Measurements from ENCODE around the gene COPB1.

Gene COPB1

DNA sequence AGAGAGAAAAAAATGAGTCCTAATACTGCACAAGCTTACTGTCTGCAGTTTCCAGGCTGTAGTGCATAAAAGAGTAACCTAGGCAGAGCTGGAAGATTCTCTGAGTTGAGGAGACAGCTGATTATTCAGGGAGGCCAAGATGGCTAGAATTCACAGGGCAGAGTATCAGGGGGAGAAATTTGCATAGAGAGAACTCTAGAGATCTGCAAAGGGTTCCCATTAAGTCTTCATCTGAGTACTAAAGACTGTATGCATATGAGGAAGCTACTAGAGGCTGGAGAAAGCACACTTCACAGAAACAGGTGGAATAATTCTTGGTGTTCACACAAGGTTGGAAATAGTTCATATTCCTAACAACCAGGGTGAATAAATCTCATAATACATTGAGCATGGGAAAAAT is 74.0 kb downstream of the COPB1 start:
- no peak for DNase-seq (ENCODE audit: low read depth in 2 of 2)

- DNase-seq (ENCODE audit: low read depth in 2 of 2): no peak
Measured at GRCh38 chr11:14424096-14424495, 75.5 kb downstream of the COPB1 start.

- DNase-seq (ENCODE audit: low read depth in 2 of 2): no peak
Measured at GRCh38 chr11:14423633-14424032, 76.0 kb downstream of the COPB1 start.

DNA sequence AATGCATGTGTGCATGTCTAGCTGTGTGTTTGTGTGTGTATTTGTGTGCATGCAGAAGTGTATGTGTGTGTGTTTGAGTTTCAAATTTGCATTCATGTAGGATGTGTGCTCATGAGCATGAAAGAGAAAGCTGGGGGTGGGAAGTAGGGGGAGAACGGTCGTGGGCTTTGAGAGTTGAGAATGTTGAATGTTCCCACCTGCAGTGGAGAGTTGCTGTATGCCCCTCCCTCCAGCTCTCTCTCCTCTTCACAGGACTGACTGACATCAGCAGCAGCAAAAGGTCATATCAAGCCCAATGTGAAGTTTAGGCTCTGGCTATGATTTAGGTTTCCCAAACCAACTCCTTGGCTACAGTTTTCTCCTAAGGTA is 76.8 kb downstream of the COPB1 start:
- no peak for DNase-seq (ENCODE audit: low read depth in 2 of 2)

DNA sequence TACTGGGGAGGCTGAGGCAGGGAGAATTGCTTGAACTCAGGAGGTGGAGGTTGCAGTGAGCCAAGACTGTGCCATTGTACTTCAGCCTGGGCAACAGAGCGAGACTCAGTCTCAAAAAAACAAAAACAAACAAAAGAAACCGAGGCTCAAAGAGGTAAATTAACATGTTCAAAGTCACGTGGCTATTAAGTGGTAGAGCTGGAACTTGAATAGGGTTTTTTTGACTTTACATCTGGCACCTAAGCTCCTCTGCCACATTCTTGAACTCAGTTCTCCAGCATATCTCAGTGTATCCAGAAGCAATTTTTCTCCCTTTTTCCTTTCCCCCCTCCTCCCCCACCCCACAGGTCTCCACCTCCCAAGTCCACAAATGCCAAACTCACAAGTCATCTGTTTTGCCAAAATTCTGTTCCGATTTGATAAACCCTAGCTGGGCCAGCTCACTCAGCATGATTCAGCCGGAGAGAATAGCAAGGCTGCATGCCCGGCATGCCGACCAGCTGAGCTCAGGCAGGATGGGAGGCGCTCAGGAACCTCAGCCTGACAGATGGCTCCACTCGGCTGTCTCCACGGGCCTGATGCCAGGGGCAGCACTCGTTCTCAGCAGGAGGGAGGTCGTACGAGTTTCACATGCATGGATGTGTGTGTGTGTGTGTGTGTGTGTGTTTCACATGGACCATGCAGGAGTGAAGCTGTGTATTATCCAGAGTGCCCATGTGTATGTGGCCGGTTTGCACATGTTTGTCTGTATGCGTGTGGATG is 77.4 kb downstream of the COPB1 start:
- DNase-seq (ENCODE audit: low read depth in 2 of 2): no peak

GRCh38 chr11:14420223-14420622 is 79.4 kb downstream of the COPB1 start:
- DNase-seq (ENCODE audit: low read depth in 2 of 2): no peak

DNA sequence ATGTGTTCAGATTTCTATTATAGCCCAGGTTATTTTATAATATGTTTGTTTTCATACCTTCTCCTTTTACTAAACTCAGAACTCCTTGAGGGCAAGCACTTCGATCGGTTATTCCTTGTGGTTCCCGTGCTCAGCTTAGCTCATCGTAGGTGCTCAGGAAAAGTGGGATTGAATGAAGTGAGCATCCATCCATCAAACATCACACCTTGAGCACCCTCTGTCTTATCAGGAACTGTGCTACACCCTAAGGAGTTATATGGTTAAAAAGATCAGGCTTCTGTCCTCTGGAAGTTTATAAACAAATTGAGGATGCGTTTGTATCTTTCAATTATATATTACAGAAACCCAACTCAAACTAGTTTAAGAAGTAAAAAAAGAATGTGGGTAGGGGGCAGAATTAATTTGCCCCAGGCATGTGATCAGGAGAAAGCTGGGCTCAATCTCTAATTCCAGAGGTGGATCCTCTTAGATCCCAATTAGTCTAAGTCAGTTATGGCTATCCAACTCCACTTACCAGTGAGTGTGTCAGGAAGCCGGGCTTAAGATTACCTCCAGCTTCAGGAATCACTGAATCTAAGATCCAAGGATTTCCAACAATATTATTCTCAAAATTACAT is 80.7 kb downstream of the COPB1 start:
- no peak for DNase-seq (ENCODE audit: low read depth in 2 of 2)

DNA sequence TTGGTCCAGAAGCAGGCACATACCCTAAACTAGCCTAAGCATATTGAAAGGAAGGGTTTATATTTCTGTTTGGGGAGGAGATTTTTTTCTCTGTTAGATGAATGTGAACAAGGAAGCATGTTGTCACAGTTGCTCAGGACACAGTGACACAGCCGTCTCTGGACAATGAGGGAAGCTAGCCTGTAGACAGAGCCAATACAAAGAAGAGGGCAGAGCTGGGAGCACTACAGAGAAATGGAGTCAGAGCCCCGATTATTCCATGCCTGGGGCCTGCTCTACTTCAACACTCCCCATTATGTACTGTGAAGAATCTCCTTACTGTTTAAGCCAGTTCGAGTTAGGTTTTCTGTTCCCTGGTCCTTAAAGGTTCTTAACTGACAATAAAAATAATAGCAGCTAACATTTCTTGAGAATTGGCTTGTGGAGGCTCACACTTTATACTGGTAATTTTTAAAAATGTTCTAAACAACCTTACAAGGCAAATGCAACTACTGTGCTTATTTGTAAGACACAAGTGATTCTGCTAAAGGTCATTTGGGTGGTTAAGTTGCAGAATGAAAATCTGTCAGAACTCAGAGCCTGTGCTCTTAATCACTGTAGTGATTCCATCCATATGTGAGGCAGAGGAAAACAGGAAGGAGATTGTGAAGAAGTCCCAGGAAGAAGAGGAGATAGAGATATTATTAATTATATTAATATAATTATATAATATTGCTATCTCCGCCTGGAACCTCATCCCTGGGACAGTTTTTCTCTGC is 81.8 kb downstream of the COPB1 start:
- no peak for DNase-seq (ENCODE audit: low read depth in 2 of 2)

- DNase-seq (ENCODE audit: low read depth in 2 of 2): no peak
Measured at GRCh38 chr11:14417186-14417585, 82.4 kb downstream of the COPB1 start.

DNA sequence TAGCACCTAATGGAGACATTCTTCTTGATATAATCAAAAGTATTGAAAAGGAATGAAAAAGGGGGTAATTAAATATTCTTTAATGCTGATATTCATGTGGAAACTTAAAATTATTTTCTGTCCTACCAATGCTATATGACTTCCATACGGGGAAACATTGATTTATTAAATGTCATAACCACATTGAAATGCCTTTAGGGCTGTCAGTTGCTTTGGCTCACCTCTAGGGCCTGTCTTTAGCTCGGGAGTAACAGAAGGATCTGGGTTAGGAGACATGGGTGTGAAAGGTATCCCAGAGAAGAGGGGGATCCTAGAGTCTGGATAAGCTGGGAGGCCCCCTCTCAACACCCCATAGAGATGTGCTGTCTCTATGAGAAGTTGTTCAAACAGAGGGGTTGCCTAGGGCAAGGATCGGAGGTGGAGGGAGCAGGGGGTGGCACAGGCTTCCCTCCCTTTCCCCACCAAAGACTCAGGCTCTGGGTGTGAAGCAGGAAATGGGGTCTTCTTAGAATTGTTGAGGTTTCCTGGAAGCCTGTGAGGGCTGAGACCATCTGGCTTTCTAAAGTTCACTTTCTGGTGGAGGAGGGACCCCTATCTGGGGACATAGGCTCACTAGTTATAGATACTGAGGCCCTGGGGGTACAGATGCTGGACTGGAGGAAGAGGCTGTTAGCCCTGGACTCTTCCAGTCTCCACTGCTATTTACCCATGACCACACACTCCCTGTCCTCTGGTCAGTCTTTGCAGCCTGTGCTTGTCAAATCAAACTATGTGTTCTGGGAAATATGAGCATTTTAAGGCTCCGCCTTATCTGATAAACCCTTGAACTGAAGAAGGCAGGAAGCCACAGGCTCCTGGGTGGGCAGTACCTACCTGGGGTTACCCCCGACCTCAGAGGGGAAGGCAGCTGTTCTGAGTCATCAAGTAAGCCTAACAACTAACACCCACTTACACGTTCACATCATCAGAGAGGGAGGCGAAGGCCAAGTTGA is 84.8 kb downstream of the COPB1 start:
- peak; percentile 72 to 82 for DNase-seq (ENCODE audit: low read depth in 2 of 2)

DNA sequence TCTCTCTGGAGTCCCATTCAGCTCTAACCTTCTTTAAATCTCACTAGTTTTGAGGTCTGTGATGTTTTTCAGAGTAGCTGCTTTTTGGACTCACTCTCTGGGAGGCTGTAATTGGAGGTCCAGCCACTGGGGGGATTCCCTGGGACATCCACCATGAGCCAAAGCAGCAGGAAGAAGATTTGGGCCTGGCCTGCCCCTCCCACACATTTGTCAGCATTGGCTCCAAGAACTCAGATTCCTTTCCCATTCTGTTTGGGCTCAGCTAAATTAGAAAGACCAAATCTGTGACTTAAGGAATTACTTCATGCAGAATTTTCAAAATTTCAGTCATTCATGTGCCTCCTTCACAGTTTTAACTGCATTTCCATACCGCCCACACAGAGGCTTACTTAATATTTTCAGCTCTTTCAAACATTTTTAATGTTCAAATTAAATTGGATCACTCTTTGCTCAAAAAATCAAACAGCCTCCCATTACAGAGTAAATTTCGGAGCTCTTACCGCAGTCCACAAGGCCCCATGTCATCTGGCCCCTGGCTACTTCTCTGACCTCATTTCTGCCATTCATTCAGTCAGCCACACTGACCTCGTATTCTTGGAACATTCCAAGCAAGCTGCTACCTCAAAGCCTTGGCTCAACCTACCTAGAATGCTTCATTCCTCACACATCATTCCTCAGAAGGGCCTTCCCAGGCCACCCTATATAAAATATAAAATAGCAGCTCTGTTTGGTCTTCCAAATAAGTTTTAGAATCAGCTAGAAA is 86.1 kb downstream of the COPB1 start:
- peak in 1 of 2 donors; percentile 19 for DNase-seq (ENCODE audit: low read depth in 2 of 2)

DNA sequence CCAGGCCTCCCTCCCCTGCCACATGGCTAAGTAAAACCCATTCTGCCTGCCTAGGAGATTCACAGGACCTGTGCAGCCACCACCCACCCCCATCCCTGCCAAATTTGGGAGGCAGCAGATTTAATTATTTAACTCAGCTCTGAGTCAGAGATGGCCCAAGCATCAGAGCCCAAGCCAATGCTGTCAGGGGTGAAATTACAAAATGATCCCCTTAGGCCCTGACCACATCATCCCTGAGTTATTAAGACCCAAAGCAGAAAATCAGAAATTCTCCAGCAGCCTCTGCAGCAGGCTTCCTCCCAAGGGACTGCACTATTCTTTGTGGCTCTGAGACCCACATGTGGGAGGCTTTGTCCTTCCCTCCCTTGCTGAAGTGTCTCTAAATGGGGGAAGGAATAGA is 87.8 kb downstream of the COPB1 start:
- no peak for DNase-seq (ENCODE audit: low read depth in 2 of 2)

GRCh38 chr11:14409891-14410290 is 89.7 kb downstream of the COPB1 start:
- DNase-seq (ENCODE audit: low read depth in 2 of 2): no peak

GRCh38 chr11:14408612-14409011 is 91.0 kb downstream of the COPB1 start:
- no peak for DNase-seq (ENCODE audit: low read depth in 2 of 2)

All from stimulated activated CD8-positive, alpha-beta memory T cell treated with anti-CD3 and anti-CD28 coated beads, Interleukin-15, amount 100 ng/mL, for 48 hours (primary cell).